T1000 (cell line): ENCODE measurements around the gene RBMS1.
"Not testable (repeated sequence)": the region's sequence is repeated elsewhere in the genome, so short reads cannot be mapped to it uniquely, and the experiment has no call there.

ENCODE experiments used
- DNase-seq: peaks from one replicate; lab custom pipeline; 2025; ENCODE audit warnings: mixed read lengths; lab: John Stamatoyannopoulos, UW

RBMS1 gene

DNA sequence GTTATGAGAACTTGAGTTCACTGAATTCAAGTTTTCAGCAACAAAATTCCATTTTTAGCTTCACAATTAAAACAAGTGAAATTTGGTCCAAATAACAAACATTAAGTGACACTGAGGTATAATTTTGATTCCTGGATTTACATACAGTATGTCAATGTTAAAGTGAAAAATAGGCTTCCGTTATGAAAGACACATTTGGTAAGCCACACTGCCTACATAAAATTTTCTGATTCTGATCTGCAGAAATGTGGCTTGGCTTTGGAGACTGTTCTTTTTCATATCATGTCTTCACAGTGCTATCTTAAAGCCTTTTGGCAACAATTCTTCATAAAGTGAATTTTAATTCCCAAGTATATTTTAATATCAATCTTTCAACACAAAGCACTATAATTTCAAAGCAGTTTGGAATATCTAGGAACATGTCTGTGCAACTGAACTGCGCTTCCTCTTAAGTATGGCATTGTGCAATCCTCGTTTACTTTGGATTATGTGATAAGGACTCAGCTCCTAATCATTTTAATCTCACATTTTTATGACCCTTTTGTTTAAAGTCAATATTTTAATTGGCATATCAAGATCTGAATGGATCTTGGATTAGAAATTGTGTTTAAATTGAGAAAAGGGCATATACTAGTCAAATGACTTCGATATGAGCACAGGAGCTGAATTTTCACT, 60.0 kb downstream of the RBMS1 start:
- DNase-seq, result no peak

DNA sequence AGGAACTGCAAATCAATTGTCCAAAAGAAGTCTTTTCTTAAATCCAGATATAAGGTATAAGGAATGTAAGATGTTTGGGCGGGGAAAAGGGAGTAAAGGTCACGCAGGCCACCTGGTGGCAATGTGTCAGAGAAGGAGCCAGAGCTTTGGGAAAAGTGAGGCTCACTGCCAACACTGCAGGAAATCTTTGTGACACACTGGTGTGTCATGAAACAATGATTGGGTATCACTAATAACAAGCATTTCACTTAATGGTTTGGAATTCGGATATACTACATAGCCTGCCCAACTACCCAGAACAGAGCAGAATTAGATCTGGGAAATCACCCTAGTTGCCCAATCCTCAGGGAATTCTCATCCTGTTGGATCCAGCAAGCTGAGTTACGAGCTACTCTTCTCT, 61.0 kb downstream of the RBMS1 start:
- peak; percentile 18 for DNase-seq

DNA sequence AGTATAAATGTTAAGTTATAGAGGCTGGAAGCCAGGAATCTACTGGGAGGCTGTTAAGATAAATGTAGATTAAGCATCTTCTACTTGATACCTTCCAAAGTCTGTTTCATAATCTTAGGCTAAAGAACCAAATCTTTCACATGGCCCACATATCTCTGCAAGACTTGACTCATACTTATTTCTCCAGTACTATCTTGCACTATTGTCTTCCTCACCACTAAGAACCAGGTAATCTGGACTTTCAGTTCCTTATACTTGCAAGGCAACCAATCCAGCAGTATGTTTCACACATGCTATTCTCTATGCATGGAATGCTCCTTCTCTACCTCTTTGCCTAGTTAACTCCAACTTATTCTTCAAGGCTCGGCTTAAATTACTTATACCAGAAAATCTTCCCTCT, 62.2 kb downstream of the RBMS1 start:
- DNase-seq, result no peak

DNA sequence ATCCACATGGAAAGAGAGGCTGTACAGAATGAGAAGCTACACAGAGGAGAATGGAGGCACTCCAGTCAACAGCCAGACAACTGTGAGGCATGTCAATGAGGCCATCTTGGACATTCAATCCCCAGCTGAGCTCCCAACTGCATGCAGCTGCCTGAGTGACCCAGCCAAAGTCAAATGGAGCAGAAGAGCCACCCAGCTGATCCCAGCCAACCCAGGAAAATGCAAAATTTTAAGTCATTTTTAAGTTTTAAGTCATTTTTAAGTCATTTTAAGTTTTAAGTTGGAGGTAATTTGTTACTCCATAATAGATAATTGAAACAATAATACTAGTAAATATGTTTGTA, 63.6 kb downstream of the RBMS1 start:
- no peak for DNase-seq

DNA sequence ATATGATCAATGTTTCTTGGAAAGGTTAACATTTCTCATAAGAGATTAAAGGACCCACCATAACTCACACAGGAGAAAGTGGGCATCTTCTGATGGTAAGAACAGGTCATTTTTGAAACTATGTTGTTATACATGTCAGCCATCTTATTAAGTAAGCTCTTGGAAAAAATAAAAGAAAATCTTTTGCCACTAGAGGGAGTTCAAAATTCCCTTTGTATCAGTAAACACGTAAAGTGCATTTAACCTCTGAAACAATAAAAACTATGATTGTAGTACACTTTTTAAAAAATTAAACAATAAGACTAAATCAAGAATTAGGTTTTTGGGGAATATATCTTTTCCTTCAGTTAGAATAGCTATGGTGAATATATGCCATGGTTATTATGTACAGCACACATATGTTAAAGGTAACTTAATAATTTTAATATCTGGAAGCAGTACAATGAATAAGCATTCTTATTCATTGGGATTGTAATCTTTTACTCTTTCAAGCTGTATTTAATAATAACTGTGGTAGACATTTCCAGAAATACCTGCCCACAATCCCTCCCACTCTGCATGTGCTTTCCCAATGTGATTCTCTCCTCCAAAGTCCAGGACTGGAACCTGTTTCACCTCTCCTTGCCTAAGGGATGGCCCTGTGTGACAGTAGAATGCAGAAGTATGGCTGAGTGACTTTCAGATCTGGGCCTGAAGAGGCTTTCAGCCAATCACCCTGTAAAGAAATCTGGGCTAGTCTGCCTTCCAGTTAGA, 64.2 kb downstream of the RBMS1 start:
- no peak for DNase-seq

DNA sequence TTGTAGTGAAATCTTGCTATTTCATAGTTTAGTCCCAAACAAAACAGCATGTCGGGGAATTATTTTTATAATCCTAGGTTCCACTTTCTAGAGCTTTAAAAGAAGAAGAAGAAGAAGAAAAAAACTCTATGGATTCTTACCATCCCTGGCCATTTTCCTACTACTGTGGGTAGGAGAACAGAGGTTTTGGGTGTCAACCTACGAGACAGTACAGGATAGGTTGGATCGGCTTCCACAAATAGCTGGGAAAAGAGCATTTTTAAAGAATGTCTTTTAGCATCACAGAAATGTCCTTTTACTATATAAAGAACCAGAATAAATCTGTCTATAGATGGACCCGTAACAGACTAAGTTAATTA, 65.2 kb downstream of the RBMS1 start:
- DNase-seq, result no peak

DNA sequence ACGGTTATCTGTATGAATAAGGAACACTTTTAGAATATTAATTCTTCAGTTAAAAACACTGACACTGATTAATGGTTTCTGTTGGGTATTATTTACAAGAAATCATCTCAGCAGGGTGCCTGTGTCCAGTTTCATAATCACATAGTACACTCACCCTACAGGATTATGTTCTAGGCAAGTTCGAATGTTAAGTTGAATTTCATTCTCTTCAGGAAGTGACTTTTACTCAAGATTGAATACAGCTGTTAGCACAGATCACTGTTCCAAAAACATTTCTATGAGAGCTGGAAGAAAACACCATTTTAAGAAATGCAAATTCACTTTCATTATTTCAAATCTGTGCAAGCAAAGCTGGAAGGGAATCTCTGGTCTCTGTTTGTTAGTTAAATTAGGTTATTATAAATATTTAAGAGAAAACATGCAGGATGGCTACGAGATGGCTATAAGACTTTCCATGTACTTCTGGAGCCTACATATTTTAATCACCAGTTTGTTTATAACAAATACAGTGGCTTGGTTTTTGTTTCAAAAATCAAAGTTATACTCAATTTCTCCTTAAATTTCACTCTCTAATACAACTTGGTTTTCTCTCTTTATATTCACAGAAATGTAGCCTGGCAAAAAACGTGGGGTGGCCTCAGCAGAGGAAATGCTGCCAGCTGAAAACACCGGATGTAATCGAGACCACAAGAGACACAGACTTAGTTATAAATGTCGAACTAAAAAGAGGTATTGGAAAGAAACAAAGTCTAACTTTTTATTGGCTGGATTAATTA, 65.8 kb downstream of the RBMS1 start:
- DNase-seq, result no peak

DNA sequence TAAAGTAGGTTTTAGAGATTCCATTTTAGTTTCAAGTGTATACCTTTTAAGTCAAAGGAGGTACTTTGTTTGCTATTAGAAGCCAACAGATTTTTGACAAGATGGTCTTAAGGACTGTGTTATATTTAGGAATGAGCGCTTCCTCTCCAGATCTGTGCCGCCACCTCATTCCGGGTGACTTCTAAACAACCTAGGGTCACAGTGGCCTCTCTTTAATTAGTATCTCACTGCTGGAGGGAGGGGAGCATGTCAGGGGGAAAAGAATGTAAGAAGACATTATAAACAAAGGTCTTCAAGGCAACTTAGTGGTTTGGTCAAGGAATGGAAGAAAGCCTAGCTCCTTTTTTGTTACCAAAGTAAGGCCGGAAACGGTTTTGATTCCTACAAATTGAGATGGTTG, 67.0 kb downstream of the RBMS1 start:
- DNase-seq, result no peak

DNA sequence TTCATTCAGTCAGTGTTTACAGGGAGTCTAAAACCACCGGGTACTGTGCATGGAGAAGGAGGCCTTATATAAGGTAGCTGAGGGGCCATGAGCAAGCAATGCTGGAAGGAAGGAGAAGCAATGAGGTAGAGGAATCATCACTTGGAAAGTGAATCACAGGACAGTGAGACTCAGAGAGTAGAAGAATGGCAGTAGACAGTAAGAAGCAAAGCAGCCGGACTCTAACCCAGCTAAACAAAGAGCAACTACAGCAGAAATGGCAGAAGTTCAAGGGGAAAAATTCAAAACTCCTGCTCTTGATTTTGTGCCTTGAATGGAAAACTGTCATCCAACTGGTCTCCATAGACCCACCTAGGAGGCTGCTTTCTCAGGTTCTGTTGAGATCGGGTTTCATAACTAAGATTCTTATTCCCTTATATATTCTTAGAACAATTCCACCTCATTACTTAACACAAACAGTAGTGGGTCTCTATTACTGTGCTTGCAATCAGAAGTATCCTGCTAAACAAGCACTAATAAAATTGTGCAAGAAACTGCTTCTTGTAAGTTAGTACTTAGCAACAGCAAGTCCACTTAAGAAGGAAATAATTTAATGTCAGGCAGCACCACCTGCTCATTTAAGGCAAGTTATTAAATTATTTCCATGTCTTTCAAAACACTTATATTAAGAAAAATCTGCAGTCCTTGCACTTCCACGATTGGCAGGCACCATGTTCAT, 68.0 kb downstream of the RBMS1 start:
- DNase-seq, result no peak

DNA sequence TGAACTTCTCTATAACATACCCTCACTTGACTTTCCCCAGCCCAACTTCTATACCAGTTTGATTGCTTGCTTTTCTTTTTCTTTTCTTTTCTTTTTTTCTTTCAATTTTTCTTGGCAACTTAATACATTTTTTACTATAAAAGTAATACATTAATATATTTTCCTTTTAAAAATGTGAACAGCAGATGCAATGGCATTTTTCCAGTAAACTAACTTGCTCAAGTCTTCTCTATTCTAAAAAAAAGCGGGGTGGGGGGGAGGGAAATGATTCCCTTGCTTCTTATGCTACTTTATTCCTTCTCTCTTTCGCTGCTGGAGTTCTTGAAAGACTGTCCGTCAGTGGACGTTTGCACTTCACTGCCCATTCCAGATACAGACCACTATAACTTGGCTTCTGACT, 70.5 kb downstream of the RBMS1 start:
- DNase-seq, result no peak

DNA sequence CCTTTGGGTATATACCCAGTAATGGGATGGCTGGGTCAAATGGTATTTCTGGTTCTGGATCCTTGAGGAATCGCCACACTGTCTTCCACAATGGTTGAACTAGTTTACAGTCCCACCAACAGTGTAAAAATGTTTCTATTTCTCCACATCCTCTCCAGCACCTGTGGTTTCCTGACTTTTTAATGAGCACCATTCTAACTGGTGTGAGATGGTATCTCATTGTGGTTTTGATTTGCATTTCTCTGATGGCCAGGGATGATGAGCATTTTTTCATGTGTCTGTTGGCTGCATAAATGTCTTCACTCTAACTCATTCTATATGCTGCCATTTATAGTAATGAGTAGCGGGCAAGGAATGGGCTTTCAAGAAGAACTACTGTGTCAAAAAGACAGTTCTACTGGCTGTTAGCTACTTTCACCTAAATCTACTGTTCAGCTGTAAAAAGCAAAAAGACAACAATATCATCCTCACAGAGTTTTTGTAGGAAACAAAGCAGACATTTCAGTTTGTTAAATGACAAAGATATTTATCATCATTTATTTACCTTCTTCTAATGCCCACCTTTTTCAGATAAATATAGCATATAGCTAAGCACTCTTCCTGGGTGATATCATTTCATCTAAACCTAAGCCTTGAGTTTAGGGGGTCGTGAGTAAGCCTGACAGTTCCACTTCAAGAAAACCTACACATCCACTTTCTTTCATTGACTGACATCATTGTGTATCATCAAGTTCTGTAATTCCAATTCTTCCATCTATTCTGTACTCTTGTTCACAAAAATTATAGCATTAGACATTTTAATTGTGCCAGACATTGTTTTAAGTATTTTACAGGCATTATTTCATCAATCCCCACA, 71.7 kb downstream of the RBMS1 start:
- not testable (repeated sequence) for DNase-seq

DNA sequence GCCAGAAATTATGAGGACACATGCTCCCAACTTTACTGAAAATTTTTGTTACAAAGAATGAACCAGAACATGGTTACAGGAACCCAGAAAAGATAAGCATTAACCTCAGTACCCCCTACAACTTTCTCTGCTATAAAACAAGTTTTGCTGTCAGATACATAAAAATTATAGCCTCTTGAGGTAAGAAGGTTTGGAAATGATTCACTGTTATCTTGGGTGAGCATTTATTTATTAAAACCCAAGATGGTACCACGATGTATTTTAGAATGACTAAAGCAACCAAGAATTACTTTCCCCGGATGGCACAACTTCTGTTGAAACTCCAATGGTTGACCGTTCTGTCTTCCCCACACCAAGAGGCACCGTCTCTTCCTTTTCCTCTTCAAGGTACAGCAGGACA, 72.9 kb downstream of the RBMS1 start:
- no peak for DNase-seq

DNA sequence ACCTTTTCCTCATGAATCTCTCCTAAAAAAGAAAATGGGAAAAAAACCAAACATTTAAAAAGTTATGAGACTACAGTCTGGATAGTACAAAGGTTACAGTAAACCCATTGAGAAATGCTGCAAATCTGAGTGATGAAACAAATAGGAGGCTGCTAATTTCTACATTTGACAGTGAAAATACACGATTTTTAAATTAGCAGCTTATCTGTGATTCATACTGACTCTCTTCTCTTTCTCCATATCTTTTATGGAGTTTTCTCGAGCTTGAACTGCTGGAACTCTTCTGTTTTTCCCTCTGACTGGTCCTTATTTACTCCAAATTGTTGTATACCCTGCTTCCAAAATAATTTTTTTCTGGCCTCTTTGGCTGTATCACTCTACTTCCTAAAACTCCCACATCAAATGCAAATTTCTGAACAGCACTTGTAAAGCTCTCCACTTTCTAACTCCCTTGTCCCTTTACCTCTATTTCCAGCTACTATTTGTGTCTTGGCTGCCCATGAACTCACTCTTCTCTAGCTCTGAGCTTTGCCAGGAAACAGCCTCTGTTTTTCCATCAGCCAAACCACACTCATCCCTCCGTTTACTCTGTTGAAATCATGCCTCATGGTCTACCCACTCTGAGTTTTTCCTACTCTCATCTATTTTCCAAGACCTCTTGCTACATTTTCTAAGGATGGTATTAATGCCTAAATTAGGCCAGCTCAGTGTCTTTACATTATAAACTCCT, 73.7 kb downstream of the RBMS1 start:
- no peak for DNase-seq

DNA sequence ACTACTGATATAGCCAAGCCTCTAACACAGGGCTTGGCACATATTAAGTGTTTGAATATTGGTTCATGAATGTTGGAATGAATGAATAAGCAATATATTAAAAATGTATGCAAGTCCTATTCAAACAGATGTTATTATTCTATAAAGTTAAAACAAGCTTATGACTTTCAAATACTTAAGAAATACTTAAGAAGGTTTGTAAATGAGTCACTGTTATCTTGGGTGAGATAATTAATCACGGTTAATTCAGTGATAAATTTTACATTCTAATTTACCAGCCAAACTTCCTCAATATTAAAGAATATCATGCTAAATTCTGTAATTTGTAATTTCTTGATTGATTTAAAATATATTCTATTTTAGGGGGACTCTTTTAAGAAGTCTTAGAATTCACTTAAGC, 74.8 kb downstream of the RBMS1 start:
- no peak for DNase-seq

DNA sequence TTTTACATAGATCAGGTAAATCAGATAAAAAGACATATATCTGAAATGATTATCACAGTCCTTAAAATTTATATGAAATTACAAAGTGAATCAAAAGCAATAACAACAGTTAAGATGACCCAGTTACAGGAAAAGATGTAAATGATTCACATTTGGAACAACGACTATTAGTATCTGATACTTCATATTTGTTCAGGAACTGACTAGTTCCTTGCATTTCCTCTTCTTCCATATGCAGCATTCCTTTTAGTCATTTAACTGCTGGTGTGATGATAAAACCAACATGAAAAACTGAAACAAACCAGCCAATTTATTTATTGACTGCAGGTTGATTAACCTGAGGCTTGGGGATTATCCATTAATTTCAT, 75.2 kb downstream of the RBMS1 start:
- no peak for DNase-seq

DNA sequence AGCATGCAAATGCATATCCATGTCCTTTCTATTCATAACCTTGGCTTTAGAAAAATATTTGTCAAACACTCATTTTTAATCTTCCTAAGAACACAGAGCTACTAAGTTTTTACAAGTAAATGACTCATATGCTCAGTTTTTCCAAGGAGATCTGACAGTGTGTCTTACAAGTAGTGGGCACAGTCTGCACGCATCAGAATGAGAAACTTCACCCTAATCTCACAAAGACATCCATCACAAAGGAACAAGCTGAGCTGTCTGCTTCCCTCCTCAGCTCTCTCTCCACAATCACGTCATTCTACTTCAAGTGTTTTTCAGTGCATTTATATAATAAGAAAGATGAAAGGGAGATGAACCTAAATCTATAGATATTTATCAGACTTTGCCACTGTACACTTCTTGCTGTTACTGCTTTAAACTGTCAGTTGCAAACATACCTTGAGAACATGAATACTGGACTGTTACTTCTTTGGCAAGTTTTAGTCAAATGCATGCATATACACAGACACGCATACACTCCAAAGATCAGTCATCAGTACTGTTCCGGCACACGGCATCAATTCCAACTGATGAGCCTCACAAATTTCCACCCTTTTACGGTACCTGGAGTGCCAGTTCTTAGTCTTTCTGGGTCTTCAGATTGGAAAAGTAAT, 75.7 kb downstream of the RBMS1 start:
- no peak for DNase-seq

DNA sequence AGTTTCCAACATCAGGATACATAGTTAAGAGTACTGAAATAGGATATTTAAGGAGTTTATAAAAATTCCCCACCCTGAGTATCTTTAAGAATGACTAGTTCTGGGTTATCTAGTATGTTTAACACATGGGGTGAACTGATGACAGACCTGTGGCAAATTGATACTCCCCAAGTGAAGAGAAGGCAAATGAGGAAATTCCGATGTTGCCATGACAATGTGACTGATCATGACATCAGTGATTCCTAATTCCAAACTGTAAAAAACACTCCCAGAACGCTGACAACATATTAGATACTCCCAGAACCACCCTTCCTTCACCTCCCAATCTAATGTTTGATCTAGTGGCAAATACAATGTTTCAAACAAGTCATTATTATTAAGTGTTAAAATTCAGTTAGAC, 77.6 kb downstream of the RBMS1 start:
- DNase-seq, result no peak

DNA sequence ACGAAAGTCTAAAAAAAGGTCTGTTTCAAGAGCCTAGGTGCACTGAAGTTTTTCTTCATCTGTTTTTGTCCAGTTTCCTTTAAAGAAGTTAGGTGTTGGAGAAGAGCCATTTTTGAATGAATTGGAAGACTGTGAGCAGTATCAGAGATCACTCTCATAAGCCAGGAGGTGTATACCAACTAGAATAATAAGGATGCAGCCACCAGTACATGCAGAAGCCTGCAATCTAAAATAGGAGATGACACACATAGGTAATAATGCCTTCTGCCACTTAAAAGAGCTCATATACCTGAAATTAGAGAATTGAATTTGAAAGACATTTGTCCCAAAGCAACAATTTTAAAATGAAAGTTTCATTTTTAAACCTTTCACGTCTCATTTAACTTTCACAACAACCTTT, 81.7 kb downstream of the RBMS1 start:
- no peak for DNase-seq

DNA sequence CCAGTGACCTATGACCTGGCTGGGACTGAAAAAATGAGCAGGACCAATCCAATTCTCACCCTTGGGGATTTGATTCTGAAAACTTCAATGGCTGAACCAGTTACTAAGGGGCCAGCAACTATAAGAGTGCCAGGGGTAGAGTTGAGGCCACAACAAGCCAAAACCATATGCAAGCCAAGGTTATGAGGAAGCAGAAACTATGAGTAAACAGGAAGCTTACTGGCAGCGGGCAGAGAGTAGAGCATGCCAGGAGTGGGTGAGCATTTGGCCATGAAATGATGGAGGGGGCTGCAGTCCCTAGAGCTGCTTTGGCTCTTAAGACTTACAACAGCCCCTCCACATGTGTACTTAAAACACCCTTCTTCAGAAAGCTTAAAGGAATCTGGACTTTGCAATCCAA, 82.4 kb downstream of the RBMS1 start:
- DNase-seq, result no peak

DNA sequence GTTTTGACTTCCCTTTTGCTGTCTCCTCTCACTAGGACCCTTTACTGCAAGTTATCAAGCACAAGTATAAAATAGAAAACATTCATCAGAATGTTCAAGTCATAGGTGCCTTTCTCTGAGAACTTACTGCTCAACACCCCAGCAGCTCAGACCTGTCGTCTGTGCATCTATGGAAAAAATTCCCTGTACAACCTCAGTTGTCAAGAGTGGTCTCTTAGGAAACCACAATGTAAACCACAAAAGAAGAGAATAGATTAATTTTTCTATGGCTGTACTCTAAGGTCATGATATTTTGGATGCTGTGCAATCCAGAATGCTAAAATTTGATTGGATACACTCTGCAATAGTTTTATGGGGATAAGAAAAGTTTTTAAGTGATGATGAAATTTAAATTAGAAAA, 84.1 kb downstream of the RBMS1 start:
- DNase-seq, result no peak

DNA sequence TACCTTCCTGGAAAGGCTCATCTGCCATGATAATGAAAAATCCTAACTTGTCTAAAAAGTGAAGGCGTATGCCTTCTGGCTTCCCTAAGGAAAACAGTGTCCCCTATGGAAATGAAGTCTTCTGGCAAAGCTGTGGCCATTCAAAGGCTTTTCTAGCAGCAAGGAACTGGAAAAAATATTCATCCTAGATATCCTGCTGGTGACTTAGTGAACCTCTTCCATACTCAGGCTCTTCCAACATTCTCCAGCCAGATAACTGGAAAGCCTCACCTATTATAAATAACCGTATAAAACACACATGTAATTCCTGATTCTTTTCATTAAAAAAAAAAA, 84.7 kb downstream of the RBMS1 start:
- DNase-seq, result no peak
